ENCODE data around the gene SNX10. TPM values are rescaled to one million over a fixed set of nuclear protein-coding genes. Genes with fewer than 3 reads are reported as not detected.

SNX10 gene
- total and polyA plus RNA-seq, 7 donors: 1.7 to 8.2 (median 4.9) TPM

- no peaks in the 10 kb centered on the region for H3K36me3 ChIP-seq
- no peak for DNase-seq
- H3K4me3 ChIP-seq: no peak overlapping the region
- intact Hi-C loops (cut with DNase I): loop anchor here (5.0 to 10.0 kb wide), 3 partner anchors 123 to 515 kb away; partner anchors contain the start of genes CBX3 and HNRNPA2B1
- H3K4me1 ChIP-seq: peaks cover 0 to 15% (median 12%) of the 10 kb centered on the region in 4 donors
- no peak overlapping the region for H3K27ac ChIP-seq
- no peaks in the 10 kb centered on the region for H3K9me3 ChIP-seq
- peaks cover 16 to 70% (median 45%) of the 10 kb centered on the region in 3 donors for H3K27me3 ChIP-seq
- TF ChIP-seq POLR2AphosphoS5 (IDR thresholded peaks at IDR 0.05): no peak
- no peak for TF ChIP-seq CTCF (IDR thresholded peaks at IDR 0.05)
- TF ChIP-seq EP300 (IDR thresholded peaks at IDR 0.05): no peak
- 17 to 58% methylated on average over 3 of the region's 3 CpGs for WGBS, 2 donors
Observed at GRCh38 chr7:26379711-26380110, 88.0 kb downstream of the SNX10 start.

- peaks cover 0 to 5% (median 2%) of the 10 kb centered on the region in 4 donors for H3K4me1 ChIP-seq
- H3K27ac ChIP-seq: no peak overlapping the region
- TF ChIP-seq EP300 (IDR thresholded peaks at IDR 0.05) (no peak), POLR2A (IDR thresholded peaks at IDR 0.05) (no peak), CTCF (IDR thresholded peaks at IDR 0.05) (no peak), POLR2AphosphoS5 (IDR thresholded peaks at IDR 0.05) (no peak)
- no peak overlapping the region for H3K4me3 ChIP-seq
- no peaks in the 10 kb centered on the region for H3K36me3 ChIP-seq
- H3K27me3 ChIP-seq: peaks cover 6 to 50% (median 25%) of the 10 kb centered on the region in 3 donors
- no peak for DNase-seq
- H3K9me3 ChIP-seq: no peaks in the 10 kb centered on the region
- WGBS, 2 donors: 89 to 92% methylated on average over 10 of the region's 10 CpGs
- intact Hi-C loops (cut with DNase I): no loop called here
Observed at GRCh38 chr7:26381476-26382353, 90.1 kb downstream of the SNX10 start.

- no peak for DNase-seq
- peaks cover 0 to 26% (median 0%) of the 10 kb centered on the region in 3 donors for H3K27me3 ChIP-seq
- TF ChIP-seq EP300 (IDR thresholded peaks at IDR 0.05) (no peak), POLR2AphosphoS5 (IDR thresholded peaks at IDR 0.05) (no peak), CTCF (IDR thresholded peaks at IDR 0.05) (no peak), POLR2A (IDR thresholded peaks at IDR 0.05) (no peak)
Observed at GRCh38 chr7:26385240-26385639, 93.6 kb downstream of the SNX10 start.

GRCh38 chr7:26387731-26388130 is 96.1 kb downstream of the SNX10 start:
- no peak for DNase-seq
- Histone ChIP-seq H3K9me3 (no peaks in the 10 kb centered on the region), H3K36me3 (no peaks in the 10 kb centered on the region), H3K4me3 (no peak overlapping the region), H3K27ac (no peak overlapping the region), H3K4me1 (no peaks in the 10 kb centered on the region), H3K27me3 (peaks cover 0 to 21% (median 0%) of the 10 kb centered on the region in 3 donors)
- WGBS, 2 donors: 50 to 75% methylated on average over 2 of the region's 2 CpGs
- TF ChIP-seq CTCF (IDR thresholded peaks at IDR 0.05): no peak
- no peak for TF ChIP-seq POLR2AphosphoS5 (IDR thresholded peaks at IDR 0.05)
- TF ChIP-seq EP300 (IDR thresholded peaks at IDR 0.05): no peak
- TF ChIP-seq POLR2A (IDR thresholded peaks at IDR 0.05): no peak
- intact Hi-C loops (cut with DNase I): no loop called here

More at GRCh38 chr7:26385240-26385639, 93.6 kb downstream of the SNX10 start:
- Histone ChIP-seq H3K27ac (no peak overlapping the region), H3K36me3 (no peaks in the 10 kb centered on the region), H3K9me3 (no peaks in the 10 kb centered on the region), H3K4me1 (no peaks in the 10 kb centered on the region), H3K4me3 (no peak overlapping the region)
- intact Hi-C loops (cut with DNase I): no loop called here
